NCI-H1694 treated with DMSO at 0.1 percent for 48 hours (cell line): Measurements from ENCODE around the gene ZNF502.

Source experiments
- DNase-seq: peaks from one replicate; lab custom pipeline; 2025; lab: John Stamatoyannopoulos, UW

The ZNF502 gene

DNA sequence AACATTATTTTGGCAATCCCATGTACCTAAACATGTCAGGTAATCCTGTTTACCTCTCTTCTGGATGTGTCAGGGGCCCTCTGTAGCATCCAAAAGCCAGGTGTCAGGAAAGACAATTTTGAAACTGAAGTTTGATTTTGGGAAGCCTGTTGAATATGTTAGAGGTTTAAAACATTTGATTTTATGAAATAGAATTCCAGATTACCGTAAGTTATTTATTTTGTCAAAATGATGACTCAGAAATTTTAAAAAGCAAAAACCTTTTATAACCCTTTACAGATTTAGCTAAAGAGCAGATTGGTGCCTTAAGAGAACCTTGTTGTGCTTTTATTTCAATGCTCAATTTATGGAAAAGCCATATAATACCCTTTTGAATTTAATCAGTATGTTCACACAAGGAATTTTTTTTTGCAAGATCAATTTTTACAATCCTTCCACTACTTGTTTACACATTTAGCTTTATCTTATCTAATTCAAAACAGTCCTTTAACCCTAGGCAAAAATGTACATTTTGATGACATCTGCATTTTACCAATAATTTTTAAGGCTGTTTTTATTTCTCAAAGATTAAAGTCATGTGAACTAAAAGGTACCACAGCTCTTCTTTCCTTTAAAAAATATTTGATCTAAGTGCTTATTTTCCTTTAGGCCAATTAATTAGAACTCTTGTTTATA, 59.1 kb downstream of the ZNF502 start:
- DNase-seq = no peak

- no peak for DNase-seq
These were observed 59.6 kb downstream of the ZNF502 start for GRCh38 chr3:44772099-44772442.
